Spleen (tissue), 11 donors: ENCODE measurements around the gene LONRF3. TPM values are rescaled to one million over a fixed set of nuclear protein-coding genes. Genes with fewer than 3 reads are reported as not detected.

Source experiments
- DNase-seq: peaks from one replicate; pipeline ENCODE4 v3.0.0-alpha.2; 2020
- H3K27ac ChIP-seq, 8 donors: fragments of 200-600 bp; sonication (generic) in 7 of 8; 1 replicate in 4 of 8; 2 replicates in 4 of 8; pipeline versions ENCODE4 v1.5.0 to v1.8.0; 2016 to 2021; ENCODE audit warnings: inconsistent platforms in 4 of 8, mild to moderate bottlenecking in 4 of 8, moderate library complexity in 1 of 8
- H3K27me3 ChIP-seq, 7 donors: fragments of 200-600 bp; sonication (generic) in 6 of 7; replicated peaks in 1 of 7; 1 replicate in 4 of 7; 2 replicates in 3 of 7; pipeline versions ENCODE4 v1.5.0 to v1.8.0; 2016 to 2021; ENCODE audit warnings: inconsistent platforms in 3 of 7, mild to moderate bottlenecking in 1 of 7
- H3K36me3 ChIP-seq, 6 donors: fragments of 200-600 bp; sonication (generic) in 5 of 6; 1 replicate in 4 of 6; 2 replicates in 2 of 6; pipeline versions ENCODE4 v1.5.0 to v1.8.0; 2016 to 2021; ENCODE audit warnings: inconsistent platforms in 2 of 6
- H3K4me1 ChIP-seq, 6 donors: fragments of 200-600 bp; sonication (generic) in 5 of 6; 1 replicate in 3 of 6; 2 replicates in 3 of 6; pipeline versions ENCODE4 v1.5.0 to v1.8.0; 2016 to 2021; ENCODE audit warnings: inconsistent platforms in 3 of 6
- H3K4me3 ChIP-seq, 8 donors: fragments of 200-600 bp; sonication (generic) in 7 of 8; 1 replicate in 4 of 8; 2 replicates in 4 of 8; pipeline versions ENCODE4 v1.5.0 to v1.8.0; 2016 to 2021; ENCODE audit warnings: inconsistent platforms in 4 of 8, mild to moderate bottlenecking in 4 of 8, moderate library complexity in 2 of 8
- H3K9me3 ChIP-seq, 8 donors: fragments of 200-600 bp; sonication (generic) in 7 of 8; 1 replicate in 4 of 8; 2 replicates in 4 of 8; pipeline versions ENCODE4 v1.5.0 to v1.8.0; 2016 to 2021; ENCODE audit warnings: inconsistent platforms in 4 of 8
- POLR2A ChIP-seq, 3 donors: fragments of 450-650 bp; IDR thresholded peaks; one replicate each; pipeline ENCODE4 v1.5.1; 2017; ENCODE audit warnings: antibody characterized with exemption in 3 of 3, mild to moderate bottlenecking in 1 of 3
- POLR2AphosphoS5 ChIP-seq, 3 donors: sonication (generic); formaldehyde crosslinking; IDR thresholded peaks; one replicate each; pipeline ENCODE4 v1.5.1; 2017; ENCODE audit warnings: antibody characterized with exemption in 3 of 3
- WGBS, 5 donors: extraction: QIAGEN DNeasy Blood & Tissue Kit in 3 of 5; methylation state at CpG; one replicate each; pipeline versions ENCODE4 v1.1.5 to v1.1.7; 2013 to 2018; 5-methylcytosine and 5-hydroxymethylcytosine counted together
- intact Hi-C: fragments of 100-400 bp; cut with DNase I; formaldehyde crosslinking; loops from one replicate; pipeline ENCODE4 v1.15.0; 2023; ENCODE audit warnings: low total_unique reads
- polyA plus RNA-seq, 3 donors: library from polyadenylated mRNA; stranded (reverse); fragments of 200-250 nt; gene quantifications; one replicate each; pipeline ENCODE4 v1.2.1, GENCODE V29; 2013
- total RNA-seq, 7 donors: library from RNA; depleted of rRNA in 3 of 7; stranded (reverse); fragments of >200 nt in 3 of 7; fragmentation: NEBNext Ultra II Directional in 4 of 7; extraction: Animal tissue kit (Norgen Biotek cat#: 25700) in 4 of 7; gene quantifications; one replicate each; pipeline versions ENCODE4 v1.1.0 to v1.2.1, GENCODE V29; 2016 to 2021
- TF ChIP-seq, protein P1 (sequence below), 11 experiments: fragments of 200-600 bp in 7 of 11; fragments of 450-650 bp in 4 of 11; sonication (generic) in 4 of 11; IDR thresholded peaks in 8 of 11; conservative IDR thresholded peaks in 3 of 11; 1 replicate in 7 of 11; 2 replicates in 4 of 11; pipeline versions ENCODE4 v1.4.0 to v1.8.0; 2016 to 2021; ENCODE audit warnings: antibody characterized with exemption in 11 of 11, inconsistent platforms in 4 of 11, mild to moderate bottlenecking in 1 of 11
- donor health status: healthy with polysubstance abuse.
- donor health status: DM: no; HTN: no; CAD: no; lungs with moderate emphysema.
- donor health status: DM: no; HTN: no; CAD: no.
- donor health status: Bipolar disorder and iron deficiency.
- donor health status: healthy.
- donor health status: DM: no; HTN: no; CAD: no.
- donor health status: DM: yes; HTN: yes; CAD: no.

Gene LONRF3
- total and polyA plus RNA-seq, 10 donors: 0.11 to 4.3 (median 2.1) TPM

DNA sequence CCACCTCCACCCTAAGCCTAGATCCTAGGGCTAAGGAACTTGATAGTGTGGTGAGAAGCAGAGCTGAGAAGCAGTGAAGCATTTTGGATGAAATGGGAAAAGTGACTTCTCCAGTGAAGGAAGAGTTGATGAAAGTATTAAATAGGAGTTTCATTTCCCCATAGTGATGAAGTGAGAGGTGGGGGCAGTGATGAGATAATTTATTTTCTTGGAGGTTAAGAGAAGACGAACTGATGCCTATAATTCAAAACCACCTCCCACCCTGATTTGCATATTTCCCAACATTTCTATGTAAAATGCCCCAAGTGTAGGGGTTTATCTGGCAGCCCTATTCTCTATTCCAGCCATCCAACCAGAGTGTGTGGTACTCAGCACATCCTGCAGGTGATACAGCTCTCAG lies 6.3 kb downstream of the LONRF3 start:
- Histone ChIP-seq H3K36me3 (peaks cover 0 to 5% (median 0%) of the 10 kb centered on the region in 6 donors), H3K4me3 (no peak overlapping the region), H3K27ac (no peak overlapping the region), H3K27me3 (peaks cover 0 to 4% (median 0%) of the 10 kb centered on the region in 7 donors), H3K9me3 (no peaks in the 10 kb centered on the region), H3K4me1 (peaks cover 0 to 16% (median 6%) of the 10 kb centered on the region in 6 donors)
- no peak for TF ChIP-seq POLR2AphosphoS5 (IDR thresholded peaks at IDR 0.05)
- no peak for TF ChIP-seq POLR2A (IDR thresholded peaks at IDR 0.05)
- TF ChIP-seq, protein P1, sequence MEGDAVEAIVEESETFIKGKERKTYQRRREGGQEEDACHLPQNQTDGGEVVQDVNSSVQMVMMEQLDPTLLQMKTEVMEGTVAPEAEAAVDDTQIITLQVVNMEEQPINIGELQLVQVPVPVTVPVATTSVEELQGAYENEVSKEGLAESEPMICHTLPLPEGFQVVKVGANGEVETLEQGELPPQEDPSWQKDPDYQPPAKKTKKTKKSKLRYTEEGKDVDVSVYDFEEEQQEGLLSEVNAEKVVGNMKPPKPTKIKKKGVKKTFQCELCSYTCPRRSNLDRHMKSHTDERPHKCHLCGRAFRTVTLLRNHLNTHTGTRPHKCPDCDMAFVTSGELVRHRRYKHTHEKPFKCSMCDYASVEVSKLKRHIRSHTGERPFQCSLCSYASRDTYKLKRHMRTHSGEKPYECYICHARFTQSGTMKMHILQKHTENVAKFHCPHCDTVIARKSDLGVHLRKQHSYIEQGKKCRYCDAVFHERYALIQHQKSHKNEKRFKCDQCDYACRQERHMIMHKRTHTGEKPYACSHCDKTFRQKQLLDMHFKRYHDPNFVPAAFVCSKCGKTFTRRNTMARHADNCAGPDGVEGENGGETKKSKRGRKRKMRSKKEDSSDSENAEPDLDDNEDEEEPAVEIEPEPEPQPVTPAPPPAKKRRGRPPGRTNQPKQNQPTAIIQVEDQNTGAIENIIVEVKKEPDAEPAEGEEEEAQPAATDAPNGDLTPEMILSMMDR (IDR thresholded peaks at IDR 0.05 in 8 of 11, conservative IDR thresholded peaks at IDR 0.05 in 3 of 11): no peak
- 47 to 69% (median 65%) methylated on average over 1 of the region's 1 CpG for WGBS, 5 donors
- no peak for DNase-seq
- intact Hi-C loops: no loop called here

DNA sequence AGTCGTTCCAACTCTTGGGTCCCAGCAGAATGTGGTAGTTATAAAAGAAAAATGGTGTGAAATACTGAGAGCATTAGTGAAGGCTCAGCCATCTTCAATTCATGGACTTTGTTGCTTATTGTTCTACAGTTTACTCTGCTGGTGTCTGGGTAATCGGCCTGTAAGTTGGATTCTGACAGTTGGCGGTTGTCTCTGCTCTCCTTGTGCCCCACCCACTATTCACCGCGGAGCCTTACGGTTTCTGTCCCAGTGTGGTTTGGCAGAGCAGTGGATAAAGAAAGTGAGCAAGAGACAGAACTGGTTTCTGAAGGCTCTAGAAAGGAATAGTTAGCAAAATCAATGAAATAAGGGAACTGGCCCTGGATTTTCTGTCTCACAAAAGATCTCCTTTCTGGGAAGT lies 9.1 kb downstream of the LONRF3 start:
- H3K4me1 ChIP-seq: no peaks in the 10 kb centered on the region
- WGBS, 5 donors: 75 to 97% (median 87%) methylated on average over 6 of the region's 6 CpGs
- no peaks in the 10 kb centered on the region for H3K27me3 ChIP-seq
- H3K4me3 ChIP-seq: no peak overlapping the region
- TF ChIP-seq, protein P1 (IDR thresholded peaks at IDR 0.05 in 8 of 11, conservative IDR thresholded peaks at IDR 0.05 in 3 of 11): no peak
- no peak for TF ChIP-seq POLR2AphosphoS5 (IDR thresholded peaks at IDR 0.05)
- no peak for TF ChIP-seq POLR2A (IDR thresholded peaks at IDR 0.05)
- H3K36me3 ChIP-seq: peaks cover 0 to 11% (median 0%) of the 10 kb centered on the region in 6 donors
- H3K9me3 ChIP-seq: no peaks in the 10 kb centered on the region
- DNase-seq: no peak
- intact Hi-C loops: no loop called here
- no peak overlapping the region for H3K27ac ChIP-seq

DNA sequence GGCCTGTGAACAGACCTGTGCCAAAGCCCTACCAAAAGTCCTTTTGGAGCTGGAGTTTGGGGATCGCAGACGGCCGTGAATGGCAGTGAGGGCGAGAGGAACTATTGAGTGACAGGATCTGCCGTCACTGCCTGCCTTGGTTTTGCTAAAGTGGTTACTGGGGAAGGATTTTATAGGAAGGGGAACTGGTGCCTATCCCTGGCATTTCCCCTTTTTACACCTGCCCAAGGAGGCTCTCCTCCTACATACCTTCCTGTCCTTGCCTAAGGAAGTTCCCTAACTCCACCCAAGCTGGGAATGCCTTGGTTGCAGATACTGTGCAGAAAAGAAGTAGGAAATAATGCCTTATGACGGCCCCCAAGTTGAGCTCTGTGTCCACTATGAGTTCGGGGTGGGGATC lies 14.5 kb downstream of the LONRF3 start:
- no peak for DNase-seq
- 50 to 80% (median 67%) methylated on average over 1 to 7 of the region's 7 CpGs for WGBS, 5 donors
- intact Hi-C loops: no loop called here
- Histone ChIP-seq H3K4me1 (no peaks in the 10 kb centered on the region), H3K9me3 (no peaks in the 10 kb centered on the region), H3K36me3 (peaks cover 0 to 42% (median 0%) of the 10 kb centered on the region in 6 donors), H3K27ac (no peak overlapping the region), H3K4me3 (no peak overlapping the region), H3K27me3 (peaks cover 0 to 5% (median 0%) of the 10 kb centered on the region in 7 donors)
- no peak for TF ChIP-seq POLR2A (IDR thresholded peaks at IDR 0.05)
- TF ChIP-seq, protein P1 (IDR thresholded peaks at IDR 0.05 in 8 of 11, conservative IDR thresholded peaks at IDR 0.05 in 3 of 11): no peak
- TF ChIP-seq POLR2AphosphoS5 (IDR thresholded peaks at IDR 0.05): no peak

DNA sequence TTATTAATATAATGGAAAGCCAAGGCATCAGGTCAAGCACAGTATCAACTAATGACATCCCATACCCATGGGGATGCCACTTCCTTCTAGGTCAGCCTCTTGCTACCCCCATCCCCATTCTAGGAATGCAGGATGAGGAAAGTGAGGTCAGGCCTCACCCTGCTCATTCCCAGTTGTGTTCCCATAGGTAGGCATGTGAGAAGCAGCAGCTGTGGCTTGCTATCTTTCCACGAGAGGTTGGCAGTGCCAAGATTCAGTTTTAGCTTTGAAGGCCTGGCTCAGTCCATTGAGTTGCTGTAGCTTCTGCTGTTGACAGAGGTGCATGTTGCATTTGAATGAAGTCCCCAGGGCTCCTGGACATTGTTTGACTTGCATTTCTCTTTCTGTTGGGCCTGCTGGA lies 15.5 kb downstream of the LONRF3 start:
- no peak for TF ChIP-seq POLR2AphosphoS5 (IDR thresholded peaks at IDR 0.05)
- TF ChIP-seq, protein P1 (IDR thresholded peaks at IDR 0.05 in 8 of 11, conservative IDR thresholded peaks at IDR 0.05 in 3 of 11): no peak
- TF ChIP-seq POLR2A (IDR thresholded peaks at IDR 0.05): no peak
- Histone ChIP-seq H3K27ac (no peak overlapping the region), H3K9me3 (no peaks in the 10 kb centered on the region), H3K4me1 (no peaks in the 10 kb centered on the region), H3K4me3 (no peak overlapping the region), H3K27me3 (peaks cover 0 to 5% (median 0%) of the 10 kb centered on the region in 7 donors), H3K36me3 (peaks cover 0 to 42% (median 0%) of the 10 kb centered on the region in 6 donors)
- WGBS, 5 donors: 50 to 100% (median 88%) methylated on average over 1 of the region's 1 CpG
- DNase-seq: no peak
- intact Hi-C loops: no loop called here
